CD14-positive monocyte (primary cell): Measurements from ENCODE around the gene TOM1. TPM values are rescaled to one million over a fixed set of nuclear protein-coding genes. Genes with fewer than 3 reads are reported as not detected.

Experiments
- DNase-seq, 3 donors: peaks; one replicate each; pipeline ENCODE4 v3.0.0-alpha.2; 2011 to 2022
- H2AFZ ChIP-seq: 2 replicates; pipeline ENCODE4 v1.6.0; 2012; ENCODE audit warnings: mild to moderate bottlenecking, low read depth, low read length, inconsistent platforms; ENCODE audit not compliant: insufficient read depth, poor library complexity, severe bottlenecking
- H3K27ac ChIP-seq, 2 donors: 1 replicate in 1 of 2; 2 replicates in 1 of 2; pipeline ENCODE4 v1.5.1; 2012 to 2013; ENCODE audit warnings: low read length in 2 of 2, control low read depth in 1 of 2, inconsistent platforms in 1 of 2, low read depth in 1 of 2, mild to moderate bottlenecking in 1 of 2
- H3K27me3 ChIP-seq, 2 donors: one replicate each; pipeline versions ENCODE4 v1.6.0 to v1.6.1; 2011 to 2013; ENCODE audit warnings: low read length in 2 of 2; ENCODE audit not compliant: control insufficient read depth in 2 of 2, insufficient read depth in 2 of 2
- H3K36me3 ChIP-seq, 2 donors: replicated peaks in 1 of 2; 1 replicate in 1 of 2; 2 replicates in 1 of 2; pipeline versions ENCODE4 v1.5.1 to v1.6.1; 2012 to 2013; ENCODE audit warnings: low read length in 2 of 2, control low read depth in 1 of 2, inconsistent platforms in 1 of 2, mild to moderate bottlenecking in 1 of 2; ENCODE audit not compliant: insufficient read depth in 2 of 2, control insufficient read depth in 1 of 2
- H3K4me1 ChIP-seq, 2 donors: 1 replicate in 1 of 2; 2 replicates in 1 of 2; pipeline versions ENCODE4 v1.5.1 to v1.6.1; 2012 to 2013; ENCODE audit warnings: low read length in 2 of 2, control low read depth in 1 of 2, inconsistent platforms in 1 of 2, mild to moderate bottlenecking in 1 of 2, moderate library complexity in 1 of 2; ENCODE audit not compliant: insufficient read depth in 2 of 2, control insufficient read depth in 1 of 2
- H3K4me2 ChIP-seq: replicated peaks from 2 replicates; pipeline ENCODE3; 2012; ENCODE audit warnings: low read length, moderate library complexity, mild to moderate bottlenecking; ENCODE audit not compliant: poor library complexity, severe bottlenecking; ENCODE audit errors: extremely low read depth
- H3K4me3 ChIP-seq, 3 experiments: fragments of 200-600 bp in 1 of 3; sonication (generic) in 1 of 3; replicated peaks in 1 of 3; 1 replicate in 2 of 3; 2 replicates in 1 of 3; pipeline ENCODE4 v1.5.1; 2011 to 2013; ENCODE audit warnings: low read length in 3 of 3, mild to moderate bottlenecking in 3 of 3, control low read depth in 2 of 3, low read depth in 2 of 3, inconsistent platforms in 1 of 3, moderate library complexity in 1 of 3
- H3K79me2 ChIP-seq: 2 replicates; pipeline ENCODE4 v1.6.0; 2012; ENCODE audit warnings: mild to moderate bottlenecking, control low read depth, inconsistent platforms, low read length, moderate library complexity; ENCODE audit not compliant: insufficient read depth
- H3K9ac ChIP-seq: 2 replicates; pipeline ENCODE4 v1.6.0; 2017; ENCODE audit warnings: low read length, mild to moderate bottlenecking; ENCODE audit not compliant: insufficient read depth, poor library complexity, severe bottlenecking
- H3K9me3 ChIP-seq, 2 donors: replicated peaks in 1 of 2; 1 replicate in 1 of 2; 2 replicates in 1 of 2; pipeline versions ENCODE4 v1.5.1 to v1.6.1; 2012 to 2013; ENCODE audit warnings: low read length in 2 of 2, control low read depth in 1 of 2; ENCODE audit not compliant: control insufficient read depth in 1 of 2, insufficient read depth in 1 of 2
- H4K20me1 ChIP-seq: 2 replicates; pipeline ENCODE4 v1.6.0; 2012; ENCODE audit warnings: mild to moderate bottlenecking, low read length, control low read depth, moderate library complexity; ENCODE audit not compliant: insufficient read depth
- H3K27ac Mint-ChIP-seq, 7 donors: one replicate each; pipeline ENCODE4 v1.8.0; 2020; ENCODE audit warnings: mild to moderate bottlenecking in 7 of 7, mixed read lengths in 7 of 7, moderate library complexity in 6 of 7, inconsistent platforms in 2 of 7
- H3K27me3 Mint-ChIP-seq, 3 donors: one replicate each; pipeline ENCODE4 v1.8.0; 2021 to 2022; ENCODE audit warnings: low read depth in 3 of 3, mild to moderate bottlenecking in 3 of 3, mixed read lengths in 3 of 3, moderate library complexity in 3 of 3, inconsistent platforms in 1 of 3
- H3K36me3 Mint-ChIP-seq, 2 donors: one replicate each; pipeline ENCODE4 v1.8.0; 2020; ENCODE audit warnings: mixed read lengths in 2 of 2, inconsistent platforms in 1 of 2, mild to moderate bottlenecking in 1 of 2
- H3K4me1 Mint-ChIP-seq: one replicate; pipeline ENCODE4 v1.8.0; 2020; ENCODE audit warnings: mild to moderate bottlenecking, mixed read lengths
- H3K4me3 Mint-ChIP-seq, 2 donors: one replicate each; pipeline ENCODE4 v1.8.0; 2020; ENCODE audit warnings: mild to moderate bottlenecking in 2 of 2, mixed read lengths in 2 of 2, moderate library complexity in 1 of 2
- H3K9me3 Mint-ChIP-seq, 7 donors: one replicate each; pipeline ENCODE4 v1.8.0; 2020 to 2022; ENCODE audit warnings: mixed read lengths in 7 of 7, mild to moderate bottlenecking in 6 of 7, moderate library complexity in 6 of 7, inconsistent platforms in 2 of 7
- CTCF ChIP-seq: fragments of 200-600 bp; IDR thresholded peaks from one replicate; pipeline ENCODE4 v1.8.0; 2022; ENCODE audit warnings: antibody characterized with exemption, mild to moderate bottlenecking
- WGBS: methylation state at CpG from one replicate; pipeline ENCODE4 v1.1.5; 2013; ENCODE audit warnings: missing lambda C conversion rate; ENCODE audit not compliant: insufficient coverage; 5-methylcytosine and 5-hydroxymethylcytosine counted together
- intact Hi-C, 2 donors: fragments of 100-400 bp; cut with micrococcal nuclease; formaldehyde crosslinking; loops; one replicate each; pipeline versions ENCODE4 v1.15.0 to v1.15.1; 2023
- polyA plus RNA-seq, 3 donors: library from polyadenylated mRNA; depleted of rRNA in 1 of 3; unstranded in 2 of 3; stranded (reverse) in 1 of 3; fragments of 300-500 nt in 2 of 3; fragments of >200 nt in 1 of 3; fragmentation: Illumina TruSeq in 2 of 3; gene quantifications; 1 replicate in 2 of 3; 2 replicates in 1 of 3; pipeline ENCODE4 v1.2.3, GENCODE V29; 2012 to 2021

TOM1 gene
- polyA plus RNA-seq, 3 donors, result 80.5 to 167 (median 120) TPM

- intact Hi-C loops, result loop anchor here (1.0 to 10.0 kb wide), 10 partner anchors 14 to 772 kb away; no protein-coding TSS in a partner anchor
- peaks cover 11% of the 10 kb centered on the region for H4K20me1 ChIP-seq
- H3K9ac ChIP-seq, result peak overlapping the region; percentile 74
- peak overlapping the region; percentile 43 for H2AFZ ChIP-seq
- Mint-ChIP-seq H3K4me3 (peak overlapping the region; percentile 82 to 85), H3K27me3 (peaks cover 0 to 2% (median 0%) of the 10 kb centered on the region in 3 donors), H3K36me3 (peaks cover 9 to 11% of the 10 kb centered on the region in 2 donors), H3K9me3 (peaks cover 0 to 7% (median 0%) of the 10 kb centered on the region in 7 donors), H3K27ac (peak overlapping the region; percentile 97 to 98 (median 97)), H3K4me1 (peaks cover 76% of the 10 kb centered on the region)
- H3K4me2 ChIP-seq, result peak overlapping the region; percentile 78
- H3K36me3 ChIP-seq, result peaks cover 6 to 11% of the 10 kb centered on the region in 2 donors
- H3K27me3 ChIP-seq, result no peaks in the 10 kb centered on the region
- TF ChIP-seq CTCF, result peak; percentile 63
- DNase-seq, result peak; percentile 99
- no peaks in the 10 kb centered on the region for H3K9me3 ChIP-seq
- H3K27ac ChIP-seq, result peak overlapping the region; percentile 96 to 97
- H3K4me1 ChIP-seq, result peaks cover 69 to 73% of the 10 kb centered on the region in 2 donors
- WGBS, result 10% methylated on average over 12 of the region's 19 CpGs
- no peaks in the 10 kb centered on the region for H3K79me2 ChIP-seq
- H3K4me3 ChIP-seq, result peak overlapping the region in 2 of 3 experiments; percentile 20 to 67
Measured at GRCh38 chr22:35352214-35353111, 52.8 kb downstream of the TOM1 start.

- Histone ChIP-seq H3K27ac (peak overlapping the region; percentile 96 to 97), H3K9me3 (no peaks in the 10 kb centered on the region), H3K36me3 (peaks cover 0 to 2% of the 10 kb centered on the region in 2 donors), H3K27me3 (no peaks in the 10 kb centered on the region), H3K4me3 (peak overlapping the region in 2 of 3 experiments; percentile 2 to 67), H3K9ac (peak overlapping the region; percentile 74), H3K4me2 (peak overlapping the region; percentile 78), H3K4me1 (peaks cover 70 to 81% of the 10 kb centered on the region in 2 donors), H3K79me2 (no peaks in the 10 kb centered on the region), H2AFZ (no peak overlapping the region), H4K20me1 (peaks cover 11% of the 10 kb centered on the region)
- peaks cover 0 to 7% (median 2%) of the 10 kb centered on the region in 7 donors for H3K9me3 Mint-ChIP-seq
- DNase-seq, result peak; percentile 51 to 68 (median 63)
- intact Hi-C loops, result loop anchor here (2.0 to 10.0 kb wide), 8 partner anchors 13 to 771 kb away; no protein-coding TSS in a partner anchor
- peak overlapping the region; percentile 63 to 82 for H3K4me3 Mint-ChIP-seq
- peaks cover 0 to 2% (median 0%) of the 10 kb centered on the region in 3 donors for H3K27me3 Mint-ChIP-seq
- no peak for TF ChIP-seq CTCF
- peaks cover 81% of the 10 kb centered on the region for H3K4me1 Mint-ChIP-seq
- WGBS, result 10% methylated on average over 6 of the region's 12 CpGs
- H3K36me3 Mint-ChIP-seq, result peaks cover 6 to 7% of the 10 kb centered on the region in 2 donors
- peak overlapping the region; percentile 97 to 98 (median 97) for H3K27ac Mint-ChIP-seq
Measured at GRCh38 chr22:35353318-35353717, 53.6 kb downstream of the TOM1 start.
